HCT116 (cell line): ENCODE results near the gene SEMA4C. TPM values are rescaled to one million over a fixed set of nuclear protein-coding genes. Genes with fewer than 3 reads are reported as not detected.

Experiments used
- ATAC-seq: fragments of 200-7000 bp; cut with Tn5 transposase; 2 replicates; pipeline ENCODE4 v1.9.1; 2020; ENCODE audit warnings: mild to moderate bottlenecking, moderate library complexity
- BruUV-seq: library from RNA; stranded (reverse); fragments of 400-500 nt; replicated peaks from 2 replicates; lab custom pipeline; 2021; lab: Mats Ljungman, UMichigan
- CTCF ChIA-PET: fragments of 300-600 bp; sonication (Branson Sonifier 250); formaldehyde crosslinking; loops from one replicate; lab custom pipeline; 2021; ENCODE audit warnings: antibody characterized with exemption; lab: Charles Lee
- POLR2A ChIA-PET: fragments of 300-600, 350-600 bp; sonication (Branson Sonifier 250); formaldehyde crosslinking; loops from one replicate; lab custom pipeline; 2021; ENCODE audit warnings: antibody characterized with exemption; lab: Charles Lee
- RAD21 ChIA-PET, 2 experiments: fragments of 300-600 bp; sonication (Branson Sonifier 250); formaldehyde crosslinking; loops; one replicate each; lab custom pipeline; 2023; ENCODE audit warnings: low total read pairs in 2 of 2; ENCODE audit not compliant: uncharacterized antibody in 2 of 2, unreplicated experiment in 2 of 2, low non-redundant PET in 1 of 2; lab: Charles Lee
- DNase-seq: peaks from one replicate; pipeline ENCODE4 v3.0.0-alpha.2; 2010; ENCODE audit warnings: low read depth, low spot score
- H2AFZ ChIP-seq: fragments of 200-600 bp; shearing (Covaris generic), sonication (generic); 2 replicates; pipeline ENCODE4 v1.6.1; 2017; ENCODE audit warnings: low read depth, mixed run types, mixed read lengths, antibody characterized with exemption, low read length; ENCODE audit not compliant: poor library complexity, severe bottlenecking
- H3K27ac ChIP-seq: 2 replicates; pipeline ENCODE4 v1.5.1; 2012; ENCODE audit warnings: low read depth, low read length
- H3K27me3 ChIP-seq: fragments of 200-600 bp; sonication (generic); 2 replicates; pipeline ENCODE4 v1.6.1; 2016; ENCODE audit warnings: mixed run types, low read length, mixed read lengths; ENCODE audit not compliant: insufficient read depth
- H3K36me3 ChIP-seq, 2 experiments: fragments of 200-500 bp in 1 of 2; fragments of 200-600 bp in 1 of 2; sonication (Bioruptor generic) in 1 of 2; sonication (generic) in 1 of 2; 2 replicates each; pipeline versions ENCODE4 v1.5.1 to v1.6.1; 2014 to 2016; ENCODE audit warnings: low read length in 2 of 2, inconsistent platforms in 1 of 2, mixed read lengths in 1 of 2, mixed run types in 1 of 2; ENCODE audit not compliant: insufficient read depth in 2 of 2, control insufficient read depth in 1 of 2
- H3K4me1 ChIP-seq, 2 experiments: fragments of 200-600 bp in 1 of 2; sonication (generic) in 1 of 2; 2 replicates each; pipeline versions ENCODE4 v1.5.1 to v1.6.1; 2012 to 2017; ENCODE audit warnings: low read length in 2 of 2, inconsistent platforms in 1 of 2, mild to moderate bottlenecking in 1 of 2, mixed read lengths in 1 of 2, mixed run types in 1 of 2, moderate library complexity in 1 of 2; ENCODE audit not compliant: insufficient read depth in 2 of 2, control insufficient read depth in 1 of 2
- H3K4me2 ChIP-seq: fragments of 200-600 bp; sonication (generic); 2 replicates; pipeline ENCODE4 v1.6.1; 2017; ENCODE audit warnings: mixed run types, low read length, mixed read lengths
- H3K4me3 ChIP-seq, 2 experiments: fragments of 200-600 bp in 1 of 2; sonication (generic) in 1 of 2; replicated peaks in 1 of 2; 2 replicates each; pipeline ENCODE4 v1.5.1; 2011 to 2016; ENCODE audit warnings: low read length in 2 of 2, control low read depth in 1 of 2, low read depth in 1 of 2, mild to moderate bottlenecking in 1 of 2, mixed read lengths in 1 of 2, mixed run types in 1 of 2
- H3K79me2 ChIP-seq: fragments of 200-600 bp; sonication (generic); 2 replicates; pipeline ENCODE4 v1.6.1; 2017; ENCODE audit warnings: mild to moderate bottlenecking, mixed run types, low read length, moderate library complexity, mixed read lengths; ENCODE audit not compliant: insufficient read depth
- H3K9ac ChIP-seq: fragments of 200-600 bp; sonication (generic); 2 replicates; pipeline ENCODE4 v1.6.1; 2016; ENCODE audit warnings: low read length, mixed read lengths
- H3K9me2 ChIP-seq: fragments of 200-600 bp; sonication (generic), shearing (Covaris generic); 2 replicates; pipeline ENCODE4 v1.6.1; 2017; ENCODE audit warnings: mixed run types, mild to moderate bottlenecking, moderate library complexity; ENCODE audit not compliant: insufficient read depth
- H3K9me3 ChIP-seq, 2 experiments: fragments of 200-500 bp in 1 of 2; fragments of 200-600 bp in 1 of 2; sonication (Bioruptor generic) in 1 of 2; sonication (generic) in 1 of 2; 2 replicates each; pipeline ENCODE4 v1.6.1; 2014 to 2017; ENCODE audit warnings: low read length in 2 of 2, mixed read lengths in 2 of 2, inconsistent platforms in 1 of 2, low read depth in 1 of 2, mild to moderate bottlenecking in 1 of 2, mixed run types in 1 of 2, moderate library complexity in 1 of 2; ENCODE audit not compliant: control insufficient read depth in 1 of 2, insufficient read depth in 1 of 2
- H4K20me1 ChIP-seq: fragments of 200-600 bp; sonication (generic), shearing (Covaris generic); 2 replicates; pipeline ENCODE4 v1.6.1; 2017; ENCODE audit warnings: mixed run types, mild to moderate bottlenecking, moderate library complexity; ENCODE audit not compliant: insufficient read depth
- ATF3 ChIP-seq: IDR thresholded peaks from 2 replicates; pipeline ENCODE4 v1.6.1; 2012
- CBX3 ChIP-seq: IDR thresholded peaks from 2 replicates; pipeline ENCODE4 v1.6.1; 2012; ENCODE audit warnings: low read depth
- CEBPB ChIP-seq: IDR thresholded peaks from 2 replicates; pipeline ENCODE4 v1.6.1; 2012; ENCODE audit warnings: low read depth
- EGR1 ChIP-seq: IDR thresholded peaks from 2 replicates; pipeline ENCODE4 v1.6.1; 2012; ENCODE audit warnings: low read depth
- ELF1 ChIP-seq: IDR thresholded peaks from 2 replicates; pipeline ENCODE4 v1.6.1; 2012; ENCODE audit warnings: low read depth, borderline replicate concordance
- EZH2 ChIP-seq: fragments of 200-600 bp; sonication (generic); IDR thresholded peaks from 2 replicates; pipeline ENCODE4 v1.6.1; 2017; ENCODE audit warnings: antibody characterized with exemption, mixed run types
- FOSL1 ChIP-seq: IDR thresholded peaks from 2 replicates; pipeline ENCODE4 v1.6.1; 2012; ENCODE audit warnings: low read depth
- POLR2A ChIP-seq: IDR thresholded peaks from 2 replicates; pipeline ENCODE4 v1.7.0; 2011; ENCODE audit warnings: borderline replicate concordance; ENCODE audit not compliant: insufficient read depth, insufficient read length; ENCODE audit errors: extremely low read depth
- RAD21 ChIP-seq: IDR thresholded peaks from 2 replicates; pipeline ENCODE4 v1.6.1; 2012; ENCODE audit warnings: low read depth, mild to moderate bottlenecking
- REST ChIP-seq: IDR thresholded peaks from 2 replicates; pipeline ENCODE4 v1.6.1; 2012; ENCODE audit warnings: low read depth
- SRF ChIP-seq: IDR thresholded peaks from 2 replicates; pipeline ENCODE4 v1.6.1; 2012; ENCODE audit warnings: low read depth
- TCF7L2 ChIP-seq: IDR thresholded peaks from 2 replicates; pipeline ENCODE4 v1.7.0; 2011; ENCODE audit warnings: borderline replicate concordance, inconsistent platforms; ENCODE audit not compliant: insufficient read depth, insufficient read length; ENCODE audit errors: extremely low read depth
- ZBTB33 ChIP-seq: IDR thresholded peaks from 2 replicates; pipeline ENCODE4 v1.6.1; 2011; ENCODE audit warnings: mild to moderate bottlenecking, low read length, moderate library complexity; ENCODE audit not compliant: insufficient replicate concordance; ENCODE audit errors: extremely low read depth
- ZFX ChIP-seq: fragments of 450-650 bp; IDR thresholded peaks from 2 replicates; pipeline ENCODE4 v1.6.1; 2017
- intact Hi-C: fragments of 100-400 bp; cut with micrococcal nuclease; formaldehyde crosslinking; loops from 2 replicates; pipeline ENCODE4 v1.10.0; 2022
- total RNA-seq: library from RNA; stranded (reverse); gene quantifications from one replicate; pipeline ENCODE4 v1.2.1, GENCODE V29; 2021; ENCODE audit not compliant: unreplicated experiment

Gene SEMA4C
- total RNA-seq, 1 experiment from 2014 or later, result 25.4 TPM

GRCh38 chr2:96867756-96868554, 1.9 kb downstream of the SEMA4C start (continued):
- no peak for TF ChIP-seq REST
- no peak for TF ChIP-seq FOSL1
- no peak for TF ChIP-seq CEBPB
- TF ChIP-seq RAD21, result no peak
- no peak for TF ChIP-seq ATF3
- TF ChIP-seq SRF, result no peak
- TF ChIP-seq EZH2, result no peak
- TF ChIP-seq ZFX, result no peak

- Histone ChIP-seq H3K4me1 (peaks cover 14 to 24% of the 10 kb centered on the region in 2 experiments), H3K9ac (peak overlapping the region; percentile 92; the same call in 1 of the 2 replicates), H2AFZ (no peak overlapping the region), H3K4me3 (peak overlapping the region; percentile 66 to 82), H3K9me3 (no peaks in the 10 kb centered on the region), H3K4me2 (peak overlapping the region; percentile 95), H3K9me2 (no peaks in the 10 kb centered on the region), H4K20me1 (no peaks in the 10 kb centered on the region), H3K79me2 (peaks cover 25% of the 10 kb centered on the region; the same call in 1 of the 2 replicates), H3K36me3 (peaks cover 17 to 19% of the 10 kb centered on the region in 2 experiments), H3K27me3 (no peaks in the 10 kb centered on the region), H3K27ac (peak overlapping the region; percentile 93; the same call in 1 of the 2 replicates)
- CTCF ChIA-PET, result no interaction called here
- POLR2A ChIA-PET, result no interaction called here
- BruUV-seq, result no TSS peak
- RAD21 ChIA-PET, result no interaction called here
- ATAC-seq (no peak), DNase-seq (no peak)
- intact Hi-C loops, result no loop called here
- no peak for TF ChIP-seq EGR1
- TF ChIP-seq ELF1, result no peak
- TF ChIP-seq CBX3, result no peak
- no peak for TF ChIP-seq ZBTB33
- TF ChIP-seq TCF7L2, result no peak
- no peak for TF ChIP-seq REST
- no peak for TF ChIP-seq POLR2A
Measured at GRCh38 chr2:96866986-96867755, 2.7 kb downstream of the SEMA4C start.
